Fibroblast of lung (primary cell): ENCODE results near the gene DLG4.

Experiments used
- EZH2 ChIP-seq: IDR thresholded peaks from 2 replicates; pipeline ENCODE4 v1.5.1; 2012; ENCODE audit warnings: low read length, control low read depth, mild to moderate bottlenecking; ENCODE audit errors: missing control alignments
- TF ChIP-seq, protein P1 (sequence below), 2 donors: IDR thresholded peaks in 1 of 2; conservative IDR thresholded peaks in 1 of 2; 1 replicate in 1 of 2; 2 replicates in 1 of 2; pipeline ENCODE4 v1.5.1; 2011 to 2012; ENCODE audit warnings: low read length in 2 of 2, control low read depth in 1 of 2, inconsistent platforms in 1 of 2, low read depth in 1 of 2, mild to moderate bottlenecking in 1 of 2

DNA sequence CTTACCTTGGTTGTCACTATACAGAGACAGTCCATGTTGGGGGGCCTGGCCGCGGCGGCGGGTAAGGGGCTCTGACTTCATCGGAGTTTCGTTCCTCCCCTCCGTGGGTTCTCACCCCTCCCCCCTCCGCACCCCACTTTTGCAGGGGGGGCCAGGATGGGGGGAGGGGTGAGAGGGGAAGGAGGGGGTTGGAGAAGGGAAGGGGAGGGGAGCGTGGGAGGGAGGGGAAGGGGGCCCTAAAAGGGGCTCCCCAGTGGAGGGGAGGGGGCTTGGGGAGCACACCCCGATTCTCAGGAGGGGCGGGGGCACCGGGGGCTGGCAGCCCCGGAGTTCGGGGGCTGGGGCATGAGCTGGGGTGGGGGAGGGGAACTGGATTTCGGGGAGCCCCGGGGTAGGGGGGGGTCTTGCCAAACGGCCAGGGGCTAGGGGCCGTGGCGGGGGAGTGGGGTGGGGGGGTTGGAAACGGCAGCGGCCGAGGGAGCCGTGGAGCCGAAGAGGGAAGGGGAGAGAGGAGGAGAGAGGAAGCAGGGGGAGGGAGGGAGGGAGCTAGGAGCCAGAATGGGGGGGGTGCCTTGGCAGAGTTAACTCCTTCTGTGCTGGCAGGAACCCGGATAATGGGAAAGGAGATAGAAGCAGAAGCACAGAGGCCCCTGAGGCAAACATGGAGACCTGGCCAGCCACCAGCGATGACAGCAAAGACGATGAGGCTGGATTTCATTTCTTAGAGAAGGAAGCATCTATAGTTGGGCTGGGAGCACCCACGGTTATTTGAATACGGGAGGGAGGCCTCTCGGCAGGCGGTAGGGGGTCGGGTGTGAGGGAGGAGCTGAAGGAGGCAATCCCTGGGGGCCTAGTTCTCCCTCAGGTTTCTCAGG lies 2.3 kb downstream of the DLG4 start:
- TF ChIP-seq, protein P1, sequence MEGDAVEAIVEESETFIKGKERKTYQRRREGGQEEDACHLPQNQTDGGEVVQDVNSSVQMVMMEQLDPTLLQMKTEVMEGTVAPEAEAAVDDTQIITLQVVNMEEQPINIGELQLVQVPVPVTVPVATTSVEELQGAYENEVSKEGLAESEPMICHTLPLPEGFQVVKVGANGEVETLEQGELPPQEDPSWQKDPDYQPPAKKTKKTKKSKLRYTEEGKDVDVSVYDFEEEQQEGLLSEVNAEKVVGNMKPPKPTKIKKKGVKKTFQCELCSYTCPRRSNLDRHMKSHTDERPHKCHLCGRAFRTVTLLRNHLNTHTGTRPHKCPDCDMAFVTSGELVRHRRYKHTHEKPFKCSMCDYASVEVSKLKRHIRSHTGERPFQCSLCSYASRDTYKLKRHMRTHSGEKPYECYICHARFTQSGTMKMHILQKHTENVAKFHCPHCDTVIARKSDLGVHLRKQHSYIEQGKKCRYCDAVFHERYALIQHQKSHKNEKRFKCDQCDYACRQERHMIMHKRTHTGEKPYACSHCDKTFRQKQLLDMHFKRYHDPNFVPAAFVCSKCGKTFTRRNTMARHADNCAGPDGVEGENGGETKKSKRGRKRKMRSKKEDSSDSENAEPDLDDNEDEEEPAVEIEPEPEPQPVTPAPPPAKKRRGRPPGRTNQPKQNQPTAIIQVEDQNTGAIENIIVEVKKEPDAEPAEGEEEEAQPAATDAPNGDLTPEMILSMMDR (conservative IDR thresholded peaks at IDR 0.05 in 1 of 2, IDR thresholded peaks at IDR 0.05 in 1 of 2; ENCODE audit: low read depth in 1 of 2, low read length in 2 of 2) = no peak
- no peak for TF ChIP-seq EZH2
